Calu3 (cell line): ENCODE data around the gene XPO6. TPM values are rescaled to one million over a fixed set of nuclear protein-coding genes. Genes with fewer than 3 reads are reported as not detected.

Source experiments
- BruUV-seq: library from RNA; stranded (reverse); fragments of 400-500 nt; replicated peaks from 2 replicates; lab custom pipeline; 2021; lab: Mats Ljungman, UMichigan
- CTCF ChIA-PET: fragments of 300-600 bp; sonication (Branson Sonifier 250); formaldehyde crosslinking; loops from one replicate; lab custom pipeline; 2022; ENCODE audit warnings: antibody characterized with exemption; lab: Charles Lee
- DNase-seq: peaks from one replicate; pipeline ENCODE4 v3.0.0; 2022
- H3K27ac Mint-ChIP-seq: one replicate; pipeline ENCODE4 v1.8.0; 2022; ENCODE audit warnings: mixed read lengths; ENCODE audit not compliant: unreplicated experiment
- H3K27me3 Mint-ChIP-seq: one replicate; pipeline ENCODE4 v1.8.0; 2022; ENCODE audit warnings: mixed read lengths; ENCODE audit not compliant: unreplicated experiment
- H3K36me3 Mint-ChIP-seq: one replicate; pipeline ENCODE4 v1.8.0; 2022; ENCODE audit warnings: mild to moderate bottlenecking, moderate library complexity, mixed read lengths; ENCODE audit not compliant: insufficient read depth, unreplicated experiment
- H3K4me1 Mint-ChIP-seq: one replicate; pipeline ENCODE4 v1.8.0; 2022; ENCODE audit warnings: mild to moderate bottlenecking, low read depth, mixed read lengths; ENCODE audit not compliant: unreplicated experiment
- H3K4me3 Mint-ChIP-seq: one replicate; pipeline ENCODE4 v1.8.0; 2022; ENCODE audit warnings: mild to moderate bottlenecking, low read depth, moderate library complexity, mixed read lengths; ENCODE audit not compliant: unreplicated experiment
- H3K9me3 Mint-ChIP-seq: one replicate; pipeline ENCODE4 v1.8.0; 2022; ENCODE audit warnings: low read depth, mixed read lengths; ENCODE audit not compliant: unreplicated experiment
- CTCF ChIP-seq: fragments of 200-600 bp; IDR thresholded peaks from one replicate; pipeline ENCODE4 v1.8.0; 2022; ENCODE audit warnings: antibody characterized with exemption; ENCODE audit not compliant: unreplicated experiment
- intact Hi-C: fragments of 100-400 bp; cut with micrococcal nuclease; formaldehyde crosslinking; loops from one replicate; pipeline ENCODE4 v1.10.0; 2022; ENCODE audit not compliant: unreplicated experiment
- total RNA-seq: library from RNA; stranded (reverse); gene quantifications from 2 replicates; pipeline ENCODE4 v1.2.3, GENCODE V29; 2022

XPO6 gene
- total RNA-seq, 1 experiment from 2014 or later: 149 TPM

- H3K9me3 Mint-ChIP-seq: no peaks in the 10 kb centered on the region
- no peaks in the 10 kb centered on the region for H3K36me3 Mint-ChIP-seq
- intact Hi-C loops: loop anchor here (10.0 kb wide), 1 partner anchor 904 kb away; the partner anchor contains the start of gene IL4R
- H3K4me3 Mint-ChIP-seq: no peak overlapping the region
- no peaks in the 10 kb centered on the region for H3K27me3 Mint-ChIP-seq
- no peaks in the 10 kb centered on the region for H3K4me1 Mint-ChIP-seq
- BruUV-seq: no TSS peak
- CTCF ChIA-PET: interaction anchor here (0.7 kb wide), 1 partner anchor 754 kb away, joined by 5 read pairs; no protein-coding TSS in a partner anchor
- DNase-seq: no peak
- TF ChIP-seq CTCF: no peak
- no peak overlapping the region for H3K27ac Mint-ChIP-seq
Observed at GRCh38 chr16:28219282-28219681, 7.5 kb upstream of the XPO6 start.

GRCh38 chr16:28218109-28218508 is 6.3 kb upstream of the XPO6 start:
- Mint-ChIP-seq H3K4me1 (no peaks in the 10 kb centered on the region), H3K4me3 (no peak overlapping the region), H3K27ac (no peak overlapping the region), H3K36me3 (no peaks in the 10 kb centered on the region), H3K27me3 (no peaks in the 10 kb centered on the region), H3K9me3 (no peaks in the 10 kb centered on the region)
- BruUV-seq: no TSS peak
- TF ChIP-seq CTCF: no peak
- intact Hi-C loops: loop anchor here (10.0 kb wide), 1 partner anchor 903 kb away; the partner anchor contains the start of gene IL4R
- CTCF ChIA-PET: interaction anchor here (0.5 to 1.5 kb wide), 4 partner anchors 28 to 723 kb away, joined by 3 to 6 read pairs (median 4); no protein-coding TSS in a partner anchor
- DNase-seq: peak; percentile 26

DNA sequence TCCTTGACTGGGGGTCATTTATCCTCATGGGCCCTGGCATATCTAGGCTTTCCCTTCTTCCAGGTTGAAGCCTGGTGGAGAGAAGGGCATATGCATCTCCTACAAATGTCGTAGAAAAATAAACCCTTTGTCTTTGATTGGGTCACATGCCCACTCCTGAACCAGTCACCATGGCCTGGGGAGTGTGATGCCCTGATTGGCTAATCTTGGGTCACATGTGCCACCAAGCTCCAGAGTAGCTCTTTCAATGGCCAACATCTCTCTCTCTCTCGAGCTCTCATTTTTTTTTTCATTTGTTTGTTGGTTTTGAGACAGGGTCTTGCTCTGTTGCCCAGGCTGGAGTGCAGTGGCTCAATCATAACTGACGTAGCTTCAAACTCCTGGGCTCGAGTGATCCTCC is 5.6 kb upstream of the XPO6 start:
- peaks cover 2% of the 10 kb centered on the region for H3K4me1 Mint-ChIP-seq
- H3K27ac Mint-ChIP-seq: no peak overlapping the region
- intact Hi-C loops: loop anchor here (10.0 kb wide), 1 partner anchor 903 kb away; the partner anchor contains the start of gene IL4R
- TF ChIP-seq CTCF: no peak
- H3K4me3 Mint-ChIP-seq: no peak overlapping the region
- CTCF ChIA-PET: interaction anchor here (0.7 kb wide), 1 partner anchor 724 kb away, joined by 3 read pairs; no protein-coding TSS in a partner anchor
- H3K27me3 Mint-ChIP-seq: no peaks in the 10 kb centered on the region
- no peaks in the 10 kb centered on the region for H3K9me3 Mint-ChIP-seq
- no peak for DNase-seq
- no TSS peak for BruUV-seq
- peaks cover 3% of the 10 kb centered on the region for H3K36me3 Mint-ChIP-seq

DNA sequence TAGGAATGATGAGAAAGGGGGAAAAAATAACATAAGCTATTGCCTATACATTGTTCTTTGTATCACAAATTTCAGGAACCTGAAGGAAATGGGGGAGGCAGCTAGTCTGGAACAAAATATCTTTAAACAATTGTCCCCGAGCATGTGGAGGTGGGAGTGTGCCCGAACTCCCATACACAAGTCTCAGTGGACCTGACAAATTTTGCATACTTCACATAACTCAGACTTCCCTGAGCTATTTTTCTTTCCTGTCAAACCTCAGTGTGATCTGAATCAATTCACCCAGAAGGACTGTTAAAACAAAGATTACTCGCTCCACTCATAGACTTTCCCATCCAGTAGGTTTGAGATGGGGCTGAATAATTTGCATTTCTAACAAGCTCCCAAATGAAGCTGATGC is 1.6 kb upstream of the XPO6 start:
- BruUV-seq: no TSS peak
- Mint-ChIP-seq H3K4me3 (no peak overlapping the region), H3K27ac (no peak overlapping the region), H3K9me3 (peaks cover 2% of the 10 kb centered on the region), H3K27me3 (no peaks in the 10 kb centered on the region), H3K36me3 (peaks cover 36% of the 10 kb centered on the region), H3K4me1 (peaks cover 26% of the 10 kb centered on the region)
- no peak for DNase-seq
- no peak for TF ChIP-seq CTCF
- CTCF ChIA-PET: no interaction called here
- intact Hi-C loops: loop anchor here (10.0 kb wide), 1 partner anchor 899 kb away; the partner anchor contains the start of gene IL4R
